ENCODE results near the gene TNFAIP1.

GRCh38 chr17:28330671-28331070 lies 4.9 kb upstream of the TNFAIP1 start:
- TF ChIP-seq POLR2A (IDR thresholded peaks at IDR 0.05) (no peak), CTCF (IDR thresholded peaks at IDR 0.05) (no peak)
